ACC112 (cell line): Measurements from ENCODE around the gene PRPS1.
"Not testable (repeated sequence)": the region's sequence is repeated elsewhere in the genome, so short reads cannot be mapped to it uniquely, and the experiment has no call there.

Experiments used
- H2AFZ ChIP-seq: fragments of 200-600 bp; sonication (generic); one replicate; pipeline ENCODE4 v1.6.0; 2017; ENCODE audit warnings: antibody characterized with exemption, low read length; ENCODE audit not compliant: unreplicated experiment
- H3K27ac ChIP-seq: fragments of 200-600 bp; sonication (generic); 2 replicates; pipeline ENCODE4 v1.5.1; 2014; ENCODE audit warnings: low read depth, mild to moderate bottlenecking, antibody characterized with exemption, low read length, moderate library complexity
- H3K27me3 ChIP-seq: fragments of 200-600 bp; sonication (generic); 2 replicates; pipeline ENCODE4 v1.6.1; 2014; ENCODE audit warnings: mild to moderate bottlenecking, antibody characterized with exemption, low read length, moderate library complexity, mixed read lengths; ENCODE audit not compliant: insufficient read depth
- H3K36me3 ChIP-seq: fragments of 200-600 bp; sonication (generic); 2 replicates; pipeline ENCODE4 v1.6.1; 2016; ENCODE audit warnings: mild to moderate bottlenecking, antibody characterized with exemption, low read length, moderate library complexity, mixed read lengths; ENCODE audit not compliant: insufficient read depth
- H3K4me1 ChIP-seq: fragments of 200-600 bp; sonication (generic); one replicate; pipeline ENCODE4 v1.6.1; 2016; ENCODE audit warnings: low read length, mixed read lengths; ENCODE audit not compliant: insufficient read depth, unreplicated experiment, control insufficient read depth
- H3K4me3 ChIP-seq: fragments of 200-600 bp; sonication (generic); 2 replicates; pipeline ENCODE4 v1.5.1; 2014; ENCODE audit warnings: mild to moderate bottlenecking, low read depth, low read length
- H3K79me2 ChIP-seq: fragments of 200-600 bp; sonication (generic); one replicate; pipeline ENCODE4 v1.6.0; 2016; ENCODE audit warnings: low read length; ENCODE audit not compliant: control insufficient read depth, unreplicated experiment, insufficient read depth

The PRPS1 gene

DNA sequence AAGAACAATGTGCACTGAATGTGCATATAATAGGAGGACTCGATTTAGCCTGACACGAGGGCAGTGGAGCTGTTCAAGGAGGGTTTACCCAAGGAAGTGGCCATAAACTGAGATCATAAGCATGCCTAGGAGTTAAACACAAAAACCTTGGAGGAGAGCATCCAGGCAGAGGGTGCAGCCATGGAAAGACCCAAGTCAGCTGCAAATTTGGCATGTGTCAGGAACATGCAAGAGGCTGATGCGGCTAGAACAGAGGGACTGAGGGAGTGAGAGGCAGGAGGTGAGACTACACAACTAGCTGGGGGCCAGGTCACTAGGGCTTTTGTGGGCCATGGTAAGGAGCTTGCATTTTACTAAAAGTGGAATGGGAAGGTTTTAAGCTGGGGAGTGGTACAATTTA is 55.6 kb downstream of the PRPS1 start:
- H3K4me3 ChIP-seq = no peak overlapping the region
- no peaks in the 10 kb centered on the region for H3K27me3 ChIP-seq
- no peaks in the 10 kb centered on the region for H3K79me2 ChIP-seq
- H3K36me3 ChIP-seq = no peaks in the 10 kb centered on the region
- no peak overlapping the region for H2AFZ ChIP-seq
- peaks cover 30% of the 10 kb centered on the region for H3K4me1 ChIP-seq
- 0 out of 2 replicates have a peak overlapping the region, but pooled peaks have one; percentile 48 for H3K27ac ChIP-seq

GRCh38 chrX:107684956-107685385 is 56.7 kb downstream of the PRPS1 start:
- Histone ChIP-seq H3K27ac (peak overlapping the region; percentile 29; the same call in 1 of the 2 replicates), H3K4me1 (peaks cover 21% of the 10 kb centered on the region), H3K36me3 (no peaks in the 10 kb centered on the region), H3K27me3 (no peaks in the 10 kb centered on the region), H3K79me2 (no peaks in the 10 kb centered on the region), H2AFZ (no peak overlapping the region), H3K4me3 (no peak overlapping the region)

DNA sequence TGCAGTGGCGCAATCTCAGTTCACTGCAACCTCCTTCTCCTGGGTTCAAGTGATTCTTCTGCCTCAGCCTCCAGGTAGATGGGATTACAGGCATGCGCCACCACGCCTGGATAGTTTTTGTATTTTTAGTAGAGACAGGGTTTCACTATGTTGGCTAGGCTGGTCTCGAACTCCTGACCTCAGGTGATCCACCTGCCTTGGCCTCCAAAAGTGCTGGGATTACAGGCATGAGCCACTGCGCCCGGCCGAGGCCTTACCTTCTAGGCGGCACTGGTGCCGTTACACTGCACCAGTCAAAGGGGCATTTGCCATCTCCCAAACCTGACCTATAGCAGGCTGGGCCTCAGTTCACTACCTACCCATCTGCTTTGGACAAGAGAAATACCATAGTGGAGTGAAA is 57.3 kb downstream of the PRPS1 start:
- H3K27ac ChIP-seq, H3K36me3 ChIP-seq, H3K27me3 ChIP-seq, H2AFZ ChIP-seq, H3K4me3 ChIP-seq, H3K79me2 ChIP-seq: not testable (repeated sequence)
- peaks cover 20% of the 10 kb centered on the region for H3K4me1 ChIP-seq

GRCh38 chrX:107686026-107686425 is 57.7 kb downstream of the PRPS1 start:
- Histone ChIP-seq H3K27ac (no peak overlapping the region; the same call in 1 of the 2 replicates), H3K4me3 (no peak overlapping the region), H3K27me3 (no peaks in the 10 kb centered on the region), H3K79me2 (no peaks in the 10 kb centered on the region), H2AFZ (no peak overlapping the region), H3K4me1 (peaks cover 20% of the 10 kb centered on the region), H3K36me3 (no peaks in the 10 kb centered on the region)

DNA sequence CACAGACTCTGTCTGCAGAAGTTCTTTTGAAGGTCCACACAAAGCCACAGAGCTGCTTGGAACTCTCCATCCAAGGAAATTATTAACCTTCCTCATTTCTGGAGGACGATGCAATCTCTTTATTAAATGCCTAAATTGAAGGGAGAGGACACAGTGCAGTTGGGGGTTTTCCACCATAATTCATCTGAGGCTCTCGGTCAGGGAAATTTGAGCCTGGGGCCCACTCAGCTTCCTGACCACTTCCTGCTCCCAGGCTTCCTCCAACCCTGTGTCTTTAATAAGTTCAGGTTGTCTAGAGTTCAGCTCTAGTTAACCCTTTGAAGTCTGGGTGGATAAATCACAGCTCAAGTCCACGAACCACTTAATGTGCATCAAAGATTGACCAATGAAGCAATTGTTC is 58.5 kb downstream of the PRPS1 start:
- no peak overlapping the region; the same call in 1 of the 2 replicates for H3K27ac ChIP-seq
- H3K79me2 ChIP-seq = no peaks in the 10 kb centered on the region
- no peak overlapping the region for H3K4me3 ChIP-seq
- H3K36me3 ChIP-seq = no peaks in the 10 kb centered on the region
- no peak overlapping the region for H2AFZ ChIP-seq
- no peaks in the 10 kb centered on the region for H3K27me3 ChIP-seq
- peaks cover 20% of the 10 kb centered on the region for H3K4me1 ChIP-seq

GRCh38 chrX:107687445-107687844 is 59.1 kb downstream of the PRPS1 start:
- no peaks in the 10 kb centered on the region for H3K79me2 ChIP-seq
- no peak overlapping the region for H3K4me3 ChIP-seq
- no peaks in the 10 kb centered on the region for H3K36me3 ChIP-seq
- no peak overlapping the region for H3K27ac ChIP-seq
- H3K27me3 ChIP-seq = no peaks in the 10 kb centered on the region
- H2AFZ ChIP-seq = no peak overlapping the region
- H3K4me1 ChIP-seq = peaks cover 20% of the 10 kb centered on the region

DNA sequence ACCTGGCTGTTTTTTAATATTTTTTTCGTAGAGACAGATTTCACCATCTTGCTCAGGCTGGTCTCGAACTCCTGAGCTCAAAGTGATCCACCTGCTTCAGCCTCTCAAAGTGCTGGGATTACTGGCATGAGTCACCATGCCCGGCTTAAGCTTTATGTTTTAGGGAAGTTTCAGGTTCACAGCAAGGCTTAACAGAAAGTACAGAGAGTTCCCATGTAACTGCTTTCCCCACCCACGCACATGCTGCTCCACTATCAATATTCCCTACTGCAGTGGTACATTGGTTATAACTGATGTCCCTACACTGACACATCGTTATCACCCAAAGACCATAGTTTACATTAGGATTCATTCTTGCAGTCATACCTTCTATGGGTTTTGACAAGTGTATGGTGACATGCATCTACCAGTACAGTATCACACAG is 62.7 kb downstream of the PRPS1 start:
- H3K4me3 ChIP-seq = no peak overlapping the region
- no peak overlapping the region for H2AFZ ChIP-seq
- no peak overlapping the region for H3K27ac ChIP-seq
- no peaks in the 10 kb centered on the region for H3K27me3 ChIP-seq
- no peaks in the 10 kb centered on the region for H3K79me2 ChIP-seq
- H3K4me1 ChIP-seq = peaks cover 10% of the 10 kb centered on the region
- no peaks in the 10 kb centered on the region for H3K36me3 ChIP-seq

GRCh38 chrX:107699616-107700015 is 71.3 kb downstream of the PRPS1 start:
- Histone ChIP-seq H3K4me1 (peaks cover 8% of the 10 kb centered on the region), H3K27me3 (no peaks in the 10 kb centered on the region), H3K27ac (peak overlapping the region; percentile 41; the same call in 1 of the 2 replicates), H2AFZ (no peak overlapping the region), H3K79me2 (no peaks in the 10 kb centered on the region), H3K4me3 (no peak overlapping the region), H3K36me3 (no peaks in the 10 kb centered on the region)

GRCh38 chrX:107700317-107700774 is 72.0 kb downstream of the PRPS1 start:
- no peaks in the 10 kb centered on the region for H3K79me2 ChIP-seq
- no peaks in the 10 kb centered on the region for H3K36me3 ChIP-seq
- H2AFZ ChIP-seq = peak overlapping the region; percentile 50
- no peak overlapping the region for H3K4me3 ChIP-seq
- no peaks in the 10 kb centered on the region for H3K27me3 ChIP-seq
- H3K27ac ChIP-seq = peak overlapping the region; percentile 41
- H3K4me1 ChIP-seq = peaks cover 8% of the 10 kb centered on the region
